Measurements from ENCODE around the gene CPNE2.

DNA sequence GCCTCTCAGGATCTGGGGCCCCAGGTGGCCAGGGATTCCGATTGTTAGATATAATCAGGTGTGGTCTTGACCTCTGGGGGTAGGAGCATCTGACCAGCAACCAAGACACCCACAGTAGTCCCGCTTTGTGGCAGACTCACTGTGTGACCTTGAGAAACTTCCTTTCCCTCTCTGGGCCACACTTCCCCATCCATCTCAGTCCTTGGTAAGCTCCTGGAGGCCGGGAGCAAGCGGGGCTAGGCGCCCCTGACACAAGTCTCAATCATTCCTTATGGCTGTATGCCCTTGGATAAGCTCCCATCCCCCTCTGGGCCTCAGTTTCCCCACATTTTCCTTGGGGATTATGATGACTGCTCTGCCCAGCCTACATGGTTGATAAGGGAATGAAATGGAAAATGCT, 21.3 kb downstream of the CPNE2 start:
- TF ChIP-seq POLR2AphosphoS5 (IDR thresholded peaks at IDR 0.05; ENCODE audit: insufficient read depth in 1 of 2, low read depth in 1 of 2) (no peak), POLR2A (IDR thresholded peaks at IDR 0.05) (no peak)

Measured in vagina (tissue), 2 donors.